Endothelial cell of umbilical vein (primary cell): ENCODE results near the gene THNSL1. TPM values are rescaled to one million over a fixed set of nuclear protein-coding genes. Genes with fewer than 3 reads are reported as not detected.

Experiments used
- BruUV-seq: library from RNA; stranded (reverse); fragments of 400-500 nt; replicated peaks from 2 replicates; lab custom pipeline; 2021; lab: Mats Ljungman, UMichigan
- CTCF ChIA-PET: fragments of 300-600, 350-600 bp; sonication (Branson Sonifier 250); formaldehyde crosslinking; loops from one replicate; lab custom pipeline; 2021; ENCODE audit warnings: antibody characterized with exemption, inconsistent platforms; lab: Charles Lee
- POLR2A ChIA-PET: fragments of 300-600, 350-600 bp; sonication (Branson Sonifier 250); formaldehyde crosslinking; loops from one replicate; lab custom pipeline; 2021; ENCODE audit warnings: antibody characterized with exemption, inconsistent platforms; lab: Charles Lee
- DNase-seq: peaks from one replicate; pipeline ENCODE4 v3.0.0-alpha.2; 2011; ENCODE audit warnings: low read depth, low spot score
- FAIRE-seq: peaks from 2 replicates; lab custom pipeline; 2011; peaks lifted over from hg19 to GRCh38; lab: Jason Lieb, UNC
- H2AFZ ChIP-seq: 2 replicates; pipeline ENCODE4 v1.6.0; 2012; ENCODE audit warnings: low read depth, low read length, control low read depth, inconsistent platforms
- H3K27ac ChIP-seq: 2 replicates; pipeline ENCODE4 v1.5.1; 2011; ENCODE audit warnings: low read depth, mild to moderate bottlenecking, control low read depth, low read length, moderate library complexity; ENCODE audit not compliant: insufficient read depth
- H3K27me3 ChIP-seq, 2 experiments: 2 replicates each; pipeline versions ENCODE4 v1.6.0 to v1.6.1; 2011; ENCODE audit warnings: low read length in 2 of 2, mixed read lengths in 1 of 2; ENCODE audit not compliant: control insufficient read depth in 2 of 2, insufficient read depth in 2 of 2
- H3K36me3 ChIP-seq, 2 experiments: 2 replicates in 1 of 2; 3 replicates in 1 of 2; pipeline ENCODE4 v1.5.1; 2011; ENCODE audit warnings: low read length in 2 of 2, mild to moderate bottlenecking in 1 of 2, moderate library complexity in 1 of 2; ENCODE audit not compliant: control insufficient read depth in 2 of 2, insufficient read depth in 2 of 2; ENCODE audit errors: extremely low read depth in 1 of 2
- H3K4me1 ChIP-seq: 3 replicates; pipeline ENCODE4 v1.5.1; 2011; ENCODE audit warnings: mild to moderate bottlenecking, low read length; ENCODE audit not compliant: control insufficient read depth, insufficient read depth; ENCODE audit errors: extremely low read depth
- H3K4me2 ChIP-seq: 2 replicates; pipeline ENCODE4 v1.6.1; 2011; ENCODE audit warnings: low read length, control low read depth, mixed read lengths; ENCODE audit not compliant: insufficient read depth
- H3K4me3 ChIP-seq, 3 experiments: fragments of 200-600 bp in 1 of 3; sonication (generic), shearing (Covaris generic) in 1 of 3; replicated peaks in 1 of 3; 2 replicates each; pipeline ENCODE4 v1.5.1; 2011 to 2016; ENCODE audit warnings: control low read depth in 3 of 3, low read length in 3 of 3, mild to moderate bottlenecking in 2 of 3, inconsistent platforms in 1 of 3, low read depth in 1 of 3, moderate library complexity in 1 of 3; ENCODE audit not compliant: insufficient read depth in 1 of 3
- H3K79me2 ChIP-seq: 2 replicates; pipeline ENCODE4 v1.6.0; 2012; ENCODE audit warnings: low read length, inconsistent platforms; ENCODE audit not compliant: control insufficient read depth, insufficient read depth
- H3K9ac ChIP-seq: replicated peaks from 2 replicates; pipeline ENCODE3; 2011; ENCODE audit warnings: low read length, control low read depth; ENCODE audit not compliant: insufficient read depth; ENCODE audit errors: extremely low read depth
- H3K9me1 ChIP-seq: replicated peaks from 3 replicates; pipeline ENCODE4 v1.6.0; 2011; ENCODE audit warnings: mild to moderate bottlenecking, low read length; ENCODE audit not compliant: control insufficient read depth, insufficient read depth; ENCODE audit errors: extremely low read depth
- H3K9me3 ChIP-seq: replicated peaks from 2 replicates; pipeline ENCODE4 v1.5.1; 2012; ENCODE audit warnings: low read length, inconsistent platforms; ENCODE audit not compliant: control insufficient read depth, insufficient read depth
- H4K20me1 ChIP-seq: replicated peaks from 2 replicates; pipeline ENCODE3; 2011; ENCODE audit warnings: mild to moderate bottlenecking, low read length; ENCODE audit not compliant: control insufficient read depth, insufficient read depth; ENCODE audit errors: extremely low read depth
- EZH2 ChIP-seq: IDR thresholded peaks from 2 replicates; pipeline ENCODE4 v1.6.1; 2012; ENCODE audit warnings: borderline replicate concordance, low read depth, mild to moderate bottlenecking, moderate library complexity, low read length, inconsistent platforms; ENCODE audit not compliant: severe bottlenecking
- FOS ChIP-seq: IDR thresholded peaks from 2 replicates; pipeline ENCODE4 v1.6.1; 2011; ENCODE audit warnings: mild to moderate bottlenecking, low read length, moderate library complexity, borderline replicate concordance; ENCODE audit not compliant: insufficient read depth
- GATA2 ChIP-seq: IDR thresholded peaks from 2 replicates; pipeline ENCODE4 v1.7.0; 2011; ENCODE audit warnings: low read depth, mild to moderate bottlenecking, moderate library complexity, mixed read lengths, low read length; ENCODE audit not compliant: insufficient read length, insufficient read depth
- JUN ChIP-seq: IDR thresholded peaks from 2 replicates; pipeline ENCODE4 v1.6.1; 2011; ENCODE audit warnings: borderline replicate concordance, low read depth; ENCODE audit not compliant: insufficient read length, insufficient read depth
- MYC ChIP-seq: IDR thresholded peaks from one replicate; pipeline ENCODE4 v1.6.1; 2011; ENCODE audit warnings: mild to moderate bottlenecking, low read depth, low read length
- POLR2A ChIP-seq: IDR thresholded peaks from 2 replicates; pipeline ENCODE4 v1.6.1; 2012; ENCODE audit warnings: low read depth, mild to moderate bottlenecking, control low read depth, low read length
- POLR2AphosphoS5 ChIP-seq: IDR thresholded peaks from 2 replicates; pipeline ENCODE4 v1.6.1; 2012; ENCODE audit warnings: low read depth, mild to moderate bottlenecking, control low read depth, low read length, moderate library complexity; ENCODE audit not compliant: insufficient read depth
- dilution Hi-C: fragments of 300-500 bp; cut with MboI; formaldehyde crosslinking; loops from one replicate; pipeline ENCODE4 v1.15.0; 2019; ENCODE audit warnings: low sequenced_read_pairs; ENCODE audit not compliant: extremely low pct_ligation_motif_present
- intact Hi-C: fragments of 100-400 bp; cut with micrococcal nuclease; formaldehyde crosslinking; loops from one replicate; pipeline ENCODE4 v1.10.0; 2022
- polyA plus RNA-seq, 4 experiments: library from polyadenylated mRNA; depleted of rRNA in 3 of 4; stranded (reverse) in 3 of 4; unstranded in 1 of 4; fragments of >200 nt; gene quantifications; 2 replicates each; pipeline versions ENCODE4 v1.2.1 to v1.2.3, GENCODE V29; 2011 to 2012; ENCODE audit warnings: missing spikeins in 1 of 4
- total RNA-seq: library from RNA; stranded (reverse); gene quantifications from 2 replicates; pipeline ENCODE4 v1.2.3, GENCODE V29; 2021
- TF ChIP-seq, protein P1 (sequence below), 2 donors: IDR thresholded peaks; 1 replicate in 1 of 2; 2 replicates in 1 of 2; pipeline ENCODE4 v1.5.1; 2011; ENCODE audit warnings: low read length in 2 of 2, mild to moderate bottlenecking in 2 of 2, moderate library complexity in 2 of 2, control low read depth in 1 of 2, inconsistent platforms in 1 of 2, low read depth in 1 of 2; ENCODE audit not compliant: insufficient read depth in 1 of 2; ENCODE audit errors: extremely low read depth in 1 of 2
- TF ChIP-seq, protein P2 (sequence below): IDR thresholded peaks from 2 replicates; pipeline ENCODE4 v1.6.1; 2011; ENCODE audit not compliant: insufficient read depth, insufficient read length

Gene THNSL1
- total and polyA plus RNA-seq, 2 donors (not counting 3 experiments of a cell fraction or from before 2014, with no cell fraction given): 0.52 to 2.1 TPM

DNA sequence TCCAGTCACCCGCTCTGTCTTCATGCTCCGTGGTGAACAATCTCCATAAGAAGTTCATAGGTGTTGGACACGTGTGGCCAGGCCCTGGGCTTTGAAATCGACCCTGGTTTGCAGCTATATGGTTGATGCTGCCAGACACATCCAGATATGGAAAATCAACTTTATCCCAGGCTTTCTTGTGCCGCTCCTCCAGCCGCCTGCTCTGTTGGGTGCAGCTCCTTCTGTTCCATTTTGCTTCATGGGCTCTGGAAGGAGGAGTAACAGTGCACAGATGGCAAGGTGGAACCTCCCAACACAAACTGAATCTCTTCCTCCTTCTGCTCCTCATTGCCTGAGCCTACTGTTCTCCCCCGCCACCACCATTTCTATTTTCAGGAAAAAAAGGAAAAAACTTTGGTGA lies 44.7 kb downstream of the THNSL1 start:
- H2AFZ ChIP-seq: no peak overlapping the region
- H3K27me3 ChIP-seq: no peaks in the 10 kb centered on the region
- H3K4me2 ChIP-seq: no peak overlapping the region
- H4K20me1 ChIP-seq: no peaks in the 10 kb centered on the region
- ChIA-PET CTCF (interaction anchor here (0.8 to 1.1 kb wide), 2 partner anchors 19 to 20 kb away, joined by 3 to 4 read pairs; no protein-coding TSS in a partner anchor), POLR2A (no interaction called here)
- H3K27ac ChIP-seq: peak overlapping the region; percentile 93
- no peaks in the 10 kb centered on the region for H3K36me3 ChIP-seq
- no peaks in the 10 kb centered on the region for H3K9me1 ChIP-seq
- TF ChIP-seq, protein P1, sequence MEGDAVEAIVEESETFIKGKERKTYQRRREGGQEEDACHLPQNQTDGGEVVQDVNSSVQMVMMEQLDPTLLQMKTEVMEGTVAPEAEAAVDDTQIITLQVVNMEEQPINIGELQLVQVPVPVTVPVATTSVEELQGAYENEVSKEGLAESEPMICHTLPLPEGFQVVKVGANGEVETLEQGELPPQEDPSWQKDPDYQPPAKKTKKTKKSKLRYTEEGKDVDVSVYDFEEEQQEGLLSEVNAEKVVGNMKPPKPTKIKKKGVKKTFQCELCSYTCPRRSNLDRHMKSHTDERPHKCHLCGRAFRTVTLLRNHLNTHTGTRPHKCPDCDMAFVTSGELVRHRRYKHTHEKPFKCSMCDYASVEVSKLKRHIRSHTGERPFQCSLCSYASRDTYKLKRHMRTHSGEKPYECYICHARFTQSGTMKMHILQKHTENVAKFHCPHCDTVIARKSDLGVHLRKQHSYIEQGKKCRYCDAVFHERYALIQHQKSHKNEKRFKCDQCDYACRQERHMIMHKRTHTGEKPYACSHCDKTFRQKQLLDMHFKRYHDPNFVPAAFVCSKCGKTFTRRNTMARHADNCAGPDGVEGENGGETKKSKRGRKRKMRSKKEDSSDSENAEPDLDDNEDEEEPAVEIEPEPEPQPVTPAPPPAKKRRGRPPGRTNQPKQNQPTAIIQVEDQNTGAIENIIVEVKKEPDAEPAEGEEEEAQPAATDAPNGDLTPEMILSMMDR (IDR thresholded peaks at IDR 0.05; ENCODE audit: extremely low read depth in 1 of 2, insufficient read depth in 1 of 2, low read depth in 1 of 2, low read length in 2 of 2): no peak
- TF ChIP-seq FOS: no peak
- no peak for TF ChIP-seq EZH2
- no peak for TF ChIP-seq POLR2A
- H3K9ac ChIP-seq: no peak overlapping the region
- no TSS peak for BruUV-seq
- no peak for FAIRE-seq
- H3K79me2 ChIP-seq: no peaks in the 10 kb centered on the region
- DNase-seq: no peak
- dilution Hi-C loops: no loop called here
- no peak overlapping the region for H3K4me3 ChIP-seq
- H3K9me3 ChIP-seq: no peaks in the 10 kb centered on the region
- peaks cover 29% of the 10 kb centered on the region for H3K4me1 ChIP-seq
- intact Hi-C loops: no loop called here

DNA sequence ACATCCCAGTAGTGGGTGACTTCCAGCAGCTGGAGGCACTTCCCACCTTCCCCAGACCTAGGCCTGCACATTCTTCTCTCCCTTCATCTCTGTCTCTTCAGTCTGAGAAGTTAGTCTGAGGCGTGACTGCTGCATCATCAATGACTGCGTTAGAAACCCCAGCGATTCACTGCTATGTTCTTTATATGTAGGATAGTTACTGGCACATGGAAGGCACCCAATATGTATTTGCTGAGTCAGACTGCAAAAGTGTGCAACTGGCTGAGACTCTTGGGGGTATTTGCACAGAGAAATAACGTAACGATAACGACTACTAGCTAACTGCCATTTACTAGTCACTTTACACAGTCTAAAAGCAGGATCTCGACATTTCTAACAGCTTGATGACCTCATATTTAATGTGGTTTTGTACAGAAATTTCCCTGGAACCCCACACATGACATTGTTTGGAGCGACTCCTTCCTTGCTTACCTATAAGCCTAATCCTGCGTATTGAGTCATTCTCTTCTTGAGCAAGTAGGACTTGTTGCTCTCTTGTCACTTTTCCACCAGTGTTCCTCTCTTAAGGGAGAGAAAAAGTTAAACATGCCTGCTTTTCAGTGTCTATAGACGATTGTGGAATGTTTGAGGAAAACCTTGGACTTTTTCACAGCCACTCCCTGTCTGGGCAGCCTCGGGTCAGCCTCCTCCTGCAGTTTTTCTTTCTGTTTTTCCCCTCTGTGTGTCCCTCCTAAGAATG lies 45.5 kb downstream of the THNSL1 start:
- H3K4me3 ChIP-seq: no peak overlapping the region
- ChIA-PET POLR2A (no interaction called here), CTCF (interaction anchor here (0.7 to 1.1 kb wide), 2 partner anchors 18 to 19 kb away, joined by 3 to 5 read pairs; no protein-coding TSS in a partner anchor)
- H3K27ac ChIP-seq: peak overlapping the region; percentile 93
- peak overlapping the region; percentile 66 for H3K9ac ChIP-seq
- H3K9me3 ChIP-seq: no peaks in the 10 kb centered on the region
- FAIRE-seq (no peak), DNase-seq (no peak)
- dilution Hi-C loops (no loop called here), intact Hi-C loops (loop anchor here (1.0 kb wide), 2 partner anchors 39 to 46 kb away; partner anchors contain the start of genes ENKUR and THNSL1)
- H2AFZ ChIP-seq: peak overlapping the region; percentile 16
- no peaks in the 10 kb centered on the region for H3K79me2 ChIP-seq
- no peaks in the 10 kb centered on the region for H4K20me1 ChIP-seq
- no peaks in the 10 kb centered on the region for H3K36me3 ChIP-seq
- TSS peak; percentile 79 for BruUV-seq
- no peaks in the 10 kb centered on the region for H3K27me3 ChIP-seq
- TF ChIP-seq POLR2AphosphoS5 (no peak), POLR2A (no peak), MYC (no peak), JUN (no peak), GATA2 (no peak), EZH2 (no peak), FOS (no peak)
- TF ChIP-seq, protein P2, sequence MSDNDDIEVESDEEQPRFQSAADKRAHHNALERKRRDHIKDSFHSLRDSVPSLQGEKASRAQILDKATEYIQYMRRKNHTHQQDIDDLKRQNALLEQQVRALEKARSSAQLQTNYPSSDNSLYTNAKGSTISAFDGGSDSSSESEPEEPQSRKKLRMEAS: no peak
- TF ChIP-seq, protein P1 (IDR thresholded peaks at IDR 0.05; ENCODE audit: extremely low read depth in 1 of 2, insufficient read depth in 1 of 2, low read depth in 1 of 2, low read length in 2 of 2): no peak
- no peaks in the 10 kb centered on the region for H3K9me1 ChIP-seq
- peaks cover 29% of the 10 kb centered on the region for H3K4me1 ChIP-seq
- peak overlapping the region; percentile 60 for H3K4me2 ChIP-seq
